Left lung (tissue), 14 donors: Measurements from ENCODE around the gene GJB4. TPM values are rescaled to one million over a fixed set of nuclear protein-coding genes. Genes with fewer than 3 reads are reported as not detected.
A peak's percentile ranks its signal among the peaks of the same experiment; 100 is the strongest.

Experiments
- ATAC-seq: fragments of 200-7000 bp; cut with Tn5 transposase; one replicate; pipeline ENCODE4 v1.9.1; 2020; ENCODE audit warnings: moderate library complexity
- DNase-seq, 4 donors: peaks; one replicate each; pipeline ENCODE4 v3.0.0-alpha.2; 2013 to 2020
- H3K27ac ChIP-seq, 2 donors: fragments of 200-600 bp; sonication (generic) in 1 of 2; one replicate each; pipeline versions ENCODE4 v1.5.0 to v1.8.0; 2020 to 2021
- H3K27me3 ChIP-seq, 2 donors: fragments of 200-600 bp; sonication (generic) in 1 of 2; one replicate each; pipeline versions ENCODE4 v1.5.0 to v1.8.0; 2020 to 2021
- H3K36me3 ChIP-seq, 2 donors: fragments of 200-600 bp; sonication (generic) in 1 of 2; one replicate each; pipeline versions ENCODE4 v1.5.0 to v1.8.0; 2020 to 2021
- H3K4me1 ChIP-seq, 2 donors: fragments of 200-600 bp; one replicate each; pipeline ENCODE4 v1.8.0; 2021
- H3K4me3 ChIP-seq, 2 donors: fragments of 200-600 bp; sonication (generic) in 1 of 2; one replicate each; pipeline versions ENCODE4 v1.5.0 to v1.8.0; 2020 to 2021; ENCODE audit warnings: mild to moderate bottlenecking in 1 of 2
- H3K9me3 ChIP-seq, 2 donors: fragments of 200-600 bp; sonication (generic) in 1 of 2; one replicate each; pipeline versions ENCODE4 v1.5.0 to v1.8.0; 2020 to 2021
- intact Hi-C, 2 donors: fragments of 100-400 bp; cut with DNase I; formaldehyde crosslinking; loops; one replicate each; pipeline versions ENCODE4 v1.11.2 to v1.14.2; 2022
- long read RNA-seq, 12 donors: library from polyadenylated mRNA in 2 of 12; unstranded in 2 of 12; transcript quantifications; one replicate each; pipeline ENCODE4 v2.0.0 and lab custom pipeline, GENCODE V29; 2019 to 2026
- polyA plus RNA-seq, 6 donors: library from polyadenylated mRNA; unstranded; fragments of 120-200 nt; gene quantifications; one replicate each; pipeline ENCODE4 v1.2.1, GENCODE V29; 2013; ENCODE audit not compliant: insufficient read length in 6 of 6
- total RNA-seq, 2 donors: library from RNA; stranded (reverse); fragmentation: NEBNext Ultra II Directional; extraction: Animal tissue kit (Norgen Biotek cat#: 25700); gene quantifications; one replicate each; pipeline ENCODE4 v1.2.1, GENCODE V29; 2021
- TF ChIP-seq, protein P1 (sequence below), 2 donors: fragments of 200-600 bp; sonication (generic) in 1 of 2; IDR thresholded peaks; one replicate each; pipeline versions ENCODE4 v1.5.0 to v1.8.0; 2021; ENCODE audit warnings: antibody characterized with exemption in 2 of 2
- donor health status: DM: no; HTN: yes; CAD: no.
- donor health status: DM: no; HTN: no; CAD: no.

The GJB4 gene
- total RNA-seq (not detected), polyA plus RNA-seq (under 1 TPM in 2 of 6 donors, not detected in 4; 0.06 to 0.08 TPM)
- long read RNA-seq, donor 1: 0 reads
- long read RNA-seq, donor 2: 0 reads
- long read RNA-seq, donor 3: 0 reads
- long read RNA-seq, donor 4: 0 reads
- long read RNA-seq, donor 5: 0 reads
- long read RNA-seq, donor 6: 0 reads
- long read RNA-seq, donor 7: 0 reads
- long read RNA-seq, donor 8: 0 reads
- long read RNA-seq, donor 9: 0 reads
- long read RNA-seq, donor 10: 0 reads
- long read RNA-seq, donor 11: 0 reads
- long read RNA-seq, donor 12: 0 reads

DNA sequence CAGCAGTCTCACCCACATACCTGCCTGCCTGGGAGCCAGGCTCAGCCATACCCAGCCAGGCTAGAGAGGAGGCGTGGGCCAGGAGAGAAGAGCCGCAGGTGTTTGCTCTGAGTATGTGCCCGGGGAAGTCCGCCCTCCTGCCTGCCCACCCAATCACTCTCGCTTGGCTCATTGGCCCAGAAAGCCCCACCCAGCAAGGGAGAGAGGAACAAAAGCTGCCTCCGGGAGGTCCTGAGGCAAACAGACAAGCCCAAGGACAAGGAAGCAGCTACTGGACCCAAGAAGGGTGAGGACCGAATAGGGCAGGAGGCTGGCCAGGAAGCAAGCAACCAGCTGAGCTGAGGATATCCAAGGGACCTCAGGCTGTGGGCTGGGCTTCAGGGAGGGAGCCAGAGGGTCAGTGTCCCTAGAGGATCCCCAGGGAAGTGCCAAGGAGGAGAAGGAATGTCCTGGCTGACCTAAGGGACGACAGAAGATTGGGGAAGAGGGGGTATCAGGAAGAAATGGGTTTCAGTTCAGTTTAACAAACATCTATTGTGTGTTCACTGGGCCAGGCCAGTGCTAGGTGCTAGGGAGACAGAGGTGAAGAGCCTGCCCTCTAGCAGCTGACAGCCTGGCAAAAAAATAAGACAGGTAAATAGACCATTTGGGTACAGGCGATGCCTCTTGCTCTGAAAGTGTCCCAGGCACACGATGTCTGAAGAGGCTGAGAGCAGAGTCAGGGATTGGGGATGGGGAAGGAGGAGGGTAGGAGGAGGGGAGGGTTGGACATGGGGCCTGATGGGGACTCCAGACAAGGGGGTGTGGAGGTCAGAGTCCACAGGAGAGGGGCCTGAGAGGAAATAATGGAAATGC is at the start of gene GJB4:
Gene GJB4 (plus strand): TSS at position 238 of the 855 bp plus-strand sequence. CDS start 1,515 bp downstream, outside the sequence.
- Histone ChIP-seq H3K4me3 (no peak within 1 kb of the TSS), H3K9me3 (no peaks in the 10 kb centered on the region), H3K36me3 (no peaks in the 10 kb centered on the region), H3K27ac (no peak within 1 kb of the TSS), H3K4me1 (no peaks in the 10 kb centered on the region), H3K27me3 (peaks cover 0 to 5% of the 10 kb centered on the region in 2 donors)
- DNase-seq (no peak), ATAC-seq (peak; percentile 19)
- TF ChIP-seq, protein P1, sequence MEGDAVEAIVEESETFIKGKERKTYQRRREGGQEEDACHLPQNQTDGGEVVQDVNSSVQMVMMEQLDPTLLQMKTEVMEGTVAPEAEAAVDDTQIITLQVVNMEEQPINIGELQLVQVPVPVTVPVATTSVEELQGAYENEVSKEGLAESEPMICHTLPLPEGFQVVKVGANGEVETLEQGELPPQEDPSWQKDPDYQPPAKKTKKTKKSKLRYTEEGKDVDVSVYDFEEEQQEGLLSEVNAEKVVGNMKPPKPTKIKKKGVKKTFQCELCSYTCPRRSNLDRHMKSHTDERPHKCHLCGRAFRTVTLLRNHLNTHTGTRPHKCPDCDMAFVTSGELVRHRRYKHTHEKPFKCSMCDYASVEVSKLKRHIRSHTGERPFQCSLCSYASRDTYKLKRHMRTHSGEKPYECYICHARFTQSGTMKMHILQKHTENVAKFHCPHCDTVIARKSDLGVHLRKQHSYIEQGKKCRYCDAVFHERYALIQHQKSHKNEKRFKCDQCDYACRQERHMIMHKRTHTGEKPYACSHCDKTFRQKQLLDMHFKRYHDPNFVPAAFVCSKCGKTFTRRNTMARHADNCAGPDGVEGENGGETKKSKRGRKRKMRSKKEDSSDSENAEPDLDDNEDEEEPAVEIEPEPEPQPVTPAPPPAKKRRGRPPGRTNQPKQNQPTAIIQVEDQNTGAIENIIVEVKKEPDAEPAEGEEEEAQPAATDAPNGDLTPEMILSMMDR (IDR thresholded peaks at IDR 0.05): no peak
- intact Hi-C loops: no loop called here

DNA sequence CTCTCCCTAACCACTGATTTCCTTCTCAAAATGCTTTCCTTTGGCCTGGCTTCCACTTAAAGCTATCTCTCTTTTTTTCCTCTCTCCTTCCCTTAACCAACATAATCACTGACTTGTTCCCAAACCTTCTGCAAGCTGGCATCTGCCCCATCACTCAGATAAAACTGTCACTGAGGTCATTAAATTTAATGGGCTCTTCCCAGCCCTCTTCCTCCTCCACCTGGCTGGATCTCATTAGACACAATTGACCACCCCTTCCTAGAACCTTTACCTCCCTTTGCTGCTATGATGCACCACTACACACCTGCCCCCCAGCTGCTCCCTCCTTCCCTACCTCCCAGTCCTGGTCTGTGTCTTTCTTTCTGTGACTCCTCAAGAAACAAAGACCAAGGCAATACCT is 48.7 kb upstream of the GJB4 start:
- Histone ChIP-seq H3K27me3 (peaks cover 0 to 8% of the 10 kb centered on the region in 2 donors), H3K27ac (no peak overlapping the region), H3K4me1 (no peaks in the 10 kb centered on the region), H3K36me3 (no peaks in the 10 kb centered on the region), H3K9me3 (no peaks in the 10 kb centered on the region), H3K4me3 (no peak overlapping the region)
- ATAC-seq: no peak
- intact Hi-C loops: no loop called here
- TF ChIP-seq, protein P1 (IDR thresholded peaks at IDR 0.05): no peak
- no peak for DNase-seq

DNA sequence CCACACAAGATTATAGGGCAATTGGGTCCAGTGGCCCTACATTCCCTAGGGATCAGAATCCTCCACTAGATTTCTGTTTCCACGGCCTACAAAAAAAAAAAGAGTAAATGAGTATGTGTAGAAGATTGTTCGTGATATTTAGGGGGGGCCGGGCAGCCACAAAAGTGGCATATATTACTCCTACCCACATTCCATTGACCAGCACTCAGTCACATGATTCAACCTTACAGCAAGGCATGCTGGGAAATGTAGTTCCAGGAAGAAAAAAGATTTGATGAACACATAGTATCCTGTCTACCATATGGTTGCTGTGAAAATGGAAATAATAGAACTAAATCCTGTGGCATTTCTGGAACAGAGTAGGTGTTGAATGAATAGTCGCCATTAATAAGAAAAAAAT is 48.1 kb upstream of the GJB4 start:
- H3K9me3 ChIP-seq: no peaks in the 10 kb centered on the region
- H3K36me3 ChIP-seq: no peaks in the 10 kb centered on the region
- no peak overlapping the region for H3K27ac ChIP-seq
- H3K4me1 ChIP-seq: no peaks in the 10 kb centered on the region
- H3K27me3 ChIP-seq: peaks cover 0 to 2% of the 10 kb centered on the region in 2 donors
- TF ChIP-seq, protein P1 (IDR thresholded peaks at IDR 0.05): no peak
- intact Hi-C loops: no loop called here
- ATAC-seq (no peak), DNase-seq (no peak)
- H3K4me3 ChIP-seq: no peak overlapping the region

DNA sequence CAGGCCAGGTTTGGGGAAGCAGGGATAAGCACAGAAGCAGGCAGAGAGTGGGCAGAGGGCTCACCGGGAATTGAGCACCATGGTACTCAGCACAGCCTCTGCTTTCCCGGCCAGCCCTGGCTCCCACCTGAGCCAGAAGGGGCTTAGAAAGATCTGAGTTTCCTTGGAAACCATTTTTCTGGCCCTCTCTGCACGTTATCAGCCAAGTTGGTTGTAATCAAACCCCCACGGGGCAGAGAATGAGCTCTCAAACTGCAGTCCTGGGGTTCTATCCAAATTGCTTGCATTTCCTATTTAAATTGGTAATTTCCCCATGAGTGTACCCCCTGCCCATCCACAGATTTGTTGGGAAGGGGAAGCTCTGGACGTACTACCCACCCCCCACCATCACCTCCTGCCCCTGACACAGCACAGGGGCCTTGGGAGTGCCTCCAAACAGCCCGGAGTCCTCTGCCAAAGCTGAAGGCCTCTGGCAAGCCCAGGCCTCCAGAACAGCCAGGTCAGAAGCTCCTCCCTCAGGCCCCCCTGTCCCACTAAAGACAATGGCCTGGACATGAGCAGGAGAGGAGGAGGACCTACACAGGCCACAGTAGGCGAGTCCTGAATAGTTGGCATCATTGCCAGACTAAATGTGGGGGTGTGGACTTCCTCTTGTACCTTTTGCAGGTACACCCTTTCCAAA is 47.4 kb upstream of the GJB4 start:
- intact Hi-C loops: no loop called here
- Histone ChIP-seq H3K27ac (no peak overlapping the region), H3K4me1 (no peaks in the 10 kb centered on the region), H3K4me3 (no peak overlapping the region), H3K36me3 (no peaks in the 10 kb centered on the region), H3K9me3 (no peaks in the 10 kb centered on the region), H3K27me3 (no peaks in the 10 kb centered on the region)
- TF ChIP-seq, protein P1 (IDR thresholded peaks at IDR 0.05): no peak
- DNase-seq: no peak
- ATAC-seq: no peak

DNA sequence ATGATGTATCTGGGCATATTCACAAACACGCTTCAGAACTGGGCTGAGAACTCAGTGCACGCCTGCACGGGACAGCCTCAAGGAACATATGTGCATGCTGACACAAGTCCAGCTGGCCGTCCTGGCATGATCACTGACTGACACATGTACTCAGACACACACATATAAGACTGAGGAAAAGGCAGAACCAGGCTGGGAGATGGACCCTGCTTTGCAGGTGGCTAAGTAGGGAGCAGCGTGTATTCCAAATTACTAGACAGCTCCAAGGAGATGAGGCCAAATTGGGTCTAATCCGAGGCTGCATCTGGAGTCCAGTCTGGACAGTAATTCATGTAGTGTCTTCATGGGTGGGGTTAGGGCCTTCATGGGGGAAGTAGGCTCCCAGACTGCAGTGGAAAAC is 46.1 kb upstream of the GJB4 start:
- DNase-seq (no peak), ATAC-seq (no peak)
- H3K4me3 ChIP-seq: no peak overlapping the region
- TF ChIP-seq, protein P1 (IDR thresholded peaks at IDR 0.05): no peak
- peaks cover 0 to 4% of the 10 kb centered on the region in 2 donors for H3K27me3 ChIP-seq
- H3K27ac ChIP-seq: no peak overlapping the region
- intact Hi-C loops: no loop called here
- H3K36me3 ChIP-seq: no peaks in the 10 kb centered on the region
- no peaks in the 10 kb centered on the region for H3K9me3 ChIP-seq
- no peaks in the 10 kb centered on the region for H3K4me1 ChIP-seq
